GM12873 (cell line): ENCODE measurements around the gene NDUFV1.

Experiments
- CTCF ChIP-seq: IDR thresholded peaks from 2 replicates; pipeline ENCODE4 v1.5.1; 2012; ENCODE audit warnings: low read depth, mild to moderate bottlenecking, moderate library complexity, low read length, control low read depth; ENCODE audit not compliant: insufficient read depth; ENCODE audit errors: missing control alignments

Gene NDUFV1

GRCh38 chr11:67644042-67644441, 37.3 kb downstream of the NDUFV1 start:
- peak; percentile 58 for TF ChIP-seq CTCF

GRCh38 chr11:67644472-67645418, 38.0 kb downstream of the NDUFV1 start:
- no peak for TF ChIP-seq CTCF

- peak; percentile 5 for TF ChIP-seq CTCF
Measured at GRCh38 chr11:67645521-67646461, 39.1 kb downstream of the NDUFV1 start.

- peak; percentile 17 for TF ChIP-seq CTCF
Measured at GRCh38 chr11:67646535-67647336, 40.0 kb downstream of the NDUFV1 start.

GRCh38 chr11:67647471-67647870, 40.7 kb downstream of the NDUFV1 start:
- TF ChIP-seq CTCF, result no peak

- TF ChIP-seq CTCF, result peak; percentile 82
Measured at GRCh38 chr11:67648140-67648795, 41.5 kb downstream of the NDUFV1 start.
